ENCODE measurements around the gene NCK2.

Gene NCK2

DNA sequence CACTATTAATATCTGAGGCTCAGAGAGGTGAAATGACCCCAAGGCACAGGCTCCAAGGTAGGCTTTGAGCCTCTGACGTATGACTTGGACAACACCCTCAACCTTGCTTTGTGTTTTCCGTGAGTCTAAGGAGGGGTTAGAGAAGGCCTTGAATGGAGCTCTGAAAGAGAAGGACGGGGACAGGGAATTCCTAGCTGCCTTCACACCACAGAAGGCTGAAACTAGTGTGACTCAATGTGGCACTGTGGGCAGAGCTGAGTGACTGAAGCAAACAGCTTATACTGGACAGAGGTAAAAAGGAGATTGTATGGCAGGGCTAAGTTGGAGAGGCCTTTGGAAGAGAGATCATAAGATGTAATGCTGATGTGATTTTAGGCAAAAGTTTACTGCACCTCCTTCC is 3.5 kb upstream of the NCK2 start:
- no peak overlapping the region for H3K4me3 ChIP-seq (ENCODE audit: low read depth, low read length)
- TF ChIP-seq, protein P1, sequence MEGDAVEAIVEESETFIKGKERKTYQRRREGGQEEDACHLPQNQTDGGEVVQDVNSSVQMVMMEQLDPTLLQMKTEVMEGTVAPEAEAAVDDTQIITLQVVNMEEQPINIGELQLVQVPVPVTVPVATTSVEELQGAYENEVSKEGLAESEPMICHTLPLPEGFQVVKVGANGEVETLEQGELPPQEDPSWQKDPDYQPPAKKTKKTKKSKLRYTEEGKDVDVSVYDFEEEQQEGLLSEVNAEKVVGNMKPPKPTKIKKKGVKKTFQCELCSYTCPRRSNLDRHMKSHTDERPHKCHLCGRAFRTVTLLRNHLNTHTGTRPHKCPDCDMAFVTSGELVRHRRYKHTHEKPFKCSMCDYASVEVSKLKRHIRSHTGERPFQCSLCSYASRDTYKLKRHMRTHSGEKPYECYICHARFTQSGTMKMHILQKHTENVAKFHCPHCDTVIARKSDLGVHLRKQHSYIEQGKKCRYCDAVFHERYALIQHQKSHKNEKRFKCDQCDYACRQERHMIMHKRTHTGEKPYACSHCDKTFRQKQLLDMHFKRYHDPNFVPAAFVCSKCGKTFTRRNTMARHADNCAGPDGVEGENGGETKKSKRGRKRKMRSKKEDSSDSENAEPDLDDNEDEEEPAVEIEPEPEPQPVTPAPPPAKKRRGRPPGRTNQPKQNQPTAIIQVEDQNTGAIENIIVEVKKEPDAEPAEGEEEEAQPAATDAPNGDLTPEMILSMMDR (IDR thresholded peaks at IDR 0.05; ENCODE audit: low read depth, low read length, missing control alignments) = no peak
- no peak for DNase-seq (ENCODE audit: low read depth)

DNA sequence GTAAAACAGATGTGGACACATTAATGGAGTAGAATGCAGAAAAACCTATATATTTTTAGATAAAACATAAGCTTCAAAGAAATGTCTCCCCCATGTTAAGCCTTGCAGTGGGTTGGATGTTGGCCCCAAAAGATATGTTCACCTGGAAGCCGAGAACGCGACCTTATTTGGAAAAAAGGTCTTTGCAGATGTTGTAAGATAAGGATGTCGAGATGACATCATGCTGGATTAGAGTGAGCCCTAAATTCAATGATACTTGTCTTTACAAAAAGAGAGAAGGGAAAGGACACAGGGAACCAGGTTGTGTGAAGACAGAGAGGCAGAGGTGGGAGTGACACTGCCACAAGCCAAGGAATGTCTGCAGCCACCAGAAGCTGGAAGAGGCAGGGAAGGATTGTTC is 3.1 kb upstream of the NCK2 start:
- no peak overlapping the region for H3K4me3 ChIP-seq (ENCODE audit: low read depth, low read length)
- DNase-seq (ENCODE audit: low read depth) = no peak
- TF ChIP-seq, protein P1 (IDR thresholded peaks at IDR 0.05; ENCODE audit: low read depth, low read length, missing control alignments) = no peak

DNA sequence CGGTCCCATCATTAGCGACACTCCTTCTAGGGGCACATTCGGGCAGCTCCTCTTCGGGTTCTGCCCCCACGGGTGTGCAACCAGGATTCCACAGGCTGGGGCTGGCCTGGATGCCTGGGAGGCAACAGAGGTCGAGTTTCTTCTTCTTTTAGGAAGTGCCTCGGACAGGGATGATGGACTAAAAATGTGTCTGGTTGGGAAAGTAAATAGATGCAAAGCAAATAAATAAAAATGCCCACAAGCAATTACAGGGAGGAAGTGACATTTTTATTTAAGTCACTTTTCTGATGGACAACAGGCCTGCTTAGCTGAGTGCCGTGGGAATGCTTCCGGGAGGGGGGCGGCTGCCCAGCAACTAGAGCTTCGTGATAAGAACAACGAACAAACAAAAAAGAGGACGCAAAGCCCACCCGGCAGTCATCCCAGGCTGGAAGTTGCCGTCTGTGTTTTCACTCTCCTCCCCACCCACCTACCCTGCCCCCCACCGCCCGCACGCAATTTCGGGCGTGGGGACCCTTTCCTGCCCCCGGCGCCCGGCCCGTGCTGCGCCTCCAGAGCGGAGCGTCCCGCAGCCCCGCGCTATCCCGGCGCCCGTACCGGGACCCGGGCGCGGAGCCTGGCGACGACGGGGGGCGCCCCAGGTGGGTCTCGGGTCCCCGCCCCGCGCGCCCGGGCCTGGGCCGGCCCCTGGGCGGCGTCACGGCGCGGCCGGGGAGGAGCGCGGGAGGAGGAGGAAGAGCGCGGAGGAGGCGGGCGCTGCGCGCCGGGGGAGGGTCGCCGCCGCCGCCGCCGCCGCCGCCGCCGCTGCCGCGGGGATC is 412 bp upstream of the NCK2 start:
- no peak for DNase-seq (ENCODE audit: low read depth)
- TF ChIP-seq, protein P1 (IDR thresholded peaks at IDR 0.05; ENCODE audit: low read depth, low read length, missing control alignments) = no peak
- H3K4me3 ChIP-seq (ENCODE audit: low read depth, low read length) = peak overlapping the region; percentile 62

DNA sequence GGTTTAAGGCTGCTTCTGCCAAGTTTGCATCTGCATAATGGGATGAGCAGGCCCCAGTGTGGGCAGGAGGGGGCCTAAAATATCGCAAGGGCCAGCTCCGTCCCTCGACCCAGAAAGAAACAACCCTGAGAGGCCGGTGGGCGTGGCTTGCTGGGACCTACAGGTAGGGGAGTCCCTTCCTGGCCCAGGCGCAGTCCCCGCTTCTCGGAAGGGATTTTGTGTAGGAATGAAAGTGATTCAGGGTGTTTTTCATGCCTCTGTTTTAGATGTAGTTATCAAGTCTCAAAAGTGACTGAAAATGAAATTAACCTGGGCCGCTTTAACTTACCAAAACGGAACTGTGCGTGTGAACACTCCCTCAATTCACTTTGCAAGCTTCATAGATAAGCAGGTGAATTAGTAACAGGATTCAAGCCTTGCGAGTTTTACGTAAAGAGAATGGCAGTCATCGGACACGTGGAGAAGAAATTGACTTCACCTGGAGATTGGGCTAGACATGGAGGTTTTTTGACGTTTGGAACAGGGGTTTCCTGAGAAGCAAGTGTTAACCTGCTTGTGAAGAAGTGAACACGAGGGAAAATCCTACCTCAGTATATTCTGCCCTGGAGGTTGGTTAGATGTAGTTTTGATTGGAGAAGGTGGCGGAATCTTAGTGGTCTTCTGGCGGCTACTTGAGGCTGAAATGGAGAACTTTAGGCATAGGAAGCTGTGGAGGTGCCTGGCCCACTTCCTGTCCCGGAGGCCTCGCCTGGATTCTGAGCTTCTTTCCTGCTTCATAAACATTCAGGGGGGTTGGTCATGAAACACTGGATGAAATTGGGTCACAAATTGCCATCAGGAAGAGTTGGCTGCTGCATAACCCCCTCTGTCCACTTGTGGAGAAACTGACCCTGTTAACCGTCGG is 1.7 kb downstream of the NCK2 start:
- TF ChIP-seq, protein P1 (IDR thresholded peaks at IDR 0.05; ENCODE audit: low read depth, low read length, missing control alignments) = no peak
- H3K4me3 ChIP-seq (ENCODE audit: low read depth, low read length) = peak overlapping the region; percentile 61
- peak; percentile 74 for DNase-seq (ENCODE audit: low read depth)

DNA sequence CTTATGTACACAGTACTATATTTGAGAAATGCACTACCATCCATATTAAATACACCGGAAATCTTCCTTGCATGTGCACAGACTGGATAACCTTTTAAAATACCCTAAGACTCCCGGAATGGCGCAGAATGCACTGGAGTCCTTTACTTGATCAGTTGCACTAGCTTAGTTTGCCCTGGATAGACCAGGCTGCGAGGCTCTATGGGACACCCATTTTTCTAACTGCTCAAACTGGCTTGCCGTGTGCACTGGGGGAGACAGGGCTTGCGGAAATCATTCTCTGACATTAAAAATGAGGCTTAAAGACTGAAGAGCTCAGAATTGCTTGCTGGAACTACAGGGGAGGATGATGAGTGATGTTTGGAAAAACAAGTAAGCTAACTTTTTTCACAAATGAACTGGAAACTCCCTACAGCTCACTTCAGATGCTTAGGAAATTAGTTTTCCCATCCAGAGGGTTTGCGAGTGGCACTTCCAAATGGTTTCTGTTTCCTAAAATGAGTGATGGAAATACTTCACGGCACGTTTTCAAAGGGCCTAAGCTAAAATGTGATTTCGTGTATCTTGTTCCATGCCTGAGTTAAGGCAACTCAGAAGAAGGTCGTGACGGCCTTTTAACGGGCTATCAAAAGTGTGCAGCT is 2.7 kb downstream of the NCK2 start:
- TF ChIP-seq, protein P1 (IDR thresholded peaks at IDR 0.05; ENCODE audit: low read depth, low read length, missing control alignments) = no peak
- no peak for DNase-seq (ENCODE audit: low read depth)
- peak overlapping the region; percentile 61; the same call in 1 of the 2 replicates for H3K4me3 ChIP-seq (ENCODE audit: low read depth, low read length)

DNA sequence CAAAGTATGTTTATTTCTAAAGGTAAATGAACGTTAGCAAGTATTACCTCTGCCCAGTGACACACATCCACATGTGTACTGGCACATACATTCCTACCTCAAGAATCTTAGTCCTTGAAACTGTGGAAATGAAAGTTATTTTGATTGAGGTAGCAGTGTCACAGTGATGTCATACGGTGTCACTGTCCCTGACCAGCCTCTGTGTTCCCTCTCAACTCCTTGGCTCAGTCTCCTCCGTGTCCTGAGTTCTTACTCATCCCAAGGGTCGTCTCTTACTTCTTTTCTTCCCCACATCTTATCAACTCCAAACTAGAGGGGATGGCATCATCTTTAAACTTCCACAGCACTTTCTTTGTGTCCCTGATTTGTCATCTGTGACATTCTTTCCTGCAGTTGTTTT is 3.3 kb downstream of the NCK2 start:
- no peak for DNase-seq (ENCODE audit: low read depth)
- TF ChIP-seq, protein P1 (IDR thresholded peaks at IDR 0.05; ENCODE audit: low read depth, low read length, missing control alignments) = no peak
- H3K4me3 ChIP-seq (ENCODE audit: low read depth, low read length) = peak overlapping the region; percentile 4; the same call in 1 of the 2 replicates
